Ishikawa (cell line): ENCODE data around the gene SPRN.

Experiments used
- CEBPB ChIP-seq: IDR thresholded peaks from 2 replicates; pipeline ENCODE4 v1.6.1; 2012
- CREB1 ChIP-seq: IDR thresholded peaks from 2 replicates; pipeline ENCODE4 v1.6.1; 2012; ENCODE audit warnings: low read depth
- EGR1 ChIP-seq: IDR thresholded peaks from 2 replicates; pipeline ENCODE4 v1.6.1; 2012
- EP300 ChIP-seq: IDR thresholded peaks from 2 replicates; pipeline ENCODE4 v1.6.1; 2012; ENCODE audit warnings: borderline replicate concordance
- FOXM1 ChIP-seq: IDR thresholded peaks from 2 replicates; pipeline ENCODE4 v1.6.1; 2012; ENCODE audit warnings: low read depth, borderline replicate concordance
- NFIC ChIP-seq: IDR thresholded peaks from 2 replicates; pipeline ENCODE4 v1.6.1; 2012
- RAD21 ChIP-seq: IDR thresholded peaks from 2 replicates; pipeline ENCODE4 v1.6.1; 2012; ENCODE audit warnings: low read depth
- TAF1 ChIP-seq: IDR thresholded peaks from 2 replicates; pipeline ENCODE4 v1.6.1; 2012; ENCODE audit warnings: low read depth, mild to moderate bottlenecking
- TCF12 ChIP-seq: IDR thresholded peaks from 2 replicates; pipeline ENCODE4 v1.6.1; 2012; ENCODE audit warnings: low read depth
- TEAD4 ChIP-seq: IDR thresholded peaks from 2 replicates; pipeline ENCODE4 v1.6.1; 2012
- YY1 ChIP-seq: IDR thresholded peaks from 2 replicates; pipeline ENCODE4 v1.6.1; 2012; ENCODE audit warnings: low read depth
- ZBTB7A ChIP-seq: IDR thresholded peaks from 2 replicates; pipeline ENCODE4 v1.6.1; 2012; ENCODE audit warnings: low read depth
- TF ChIP-seq, protein P1 (sequence below): IDR thresholded peaks from 2 replicates; pipeline ENCODE4 v1.6.1; 2012
- TF ChIP-seq, protein P2 (sequence below): IDR thresholded peaks from 2 replicates; pipeline ENCODE4 v1.6.1; 2012; ENCODE audit warnings: low read depth, mild to moderate bottlenecking
- TF ChIP-seq, protein P3 (sequence below): IDR thresholded peaks from 2 replicates; pipeline ENCODE4 v1.6.1; 2012

SPRN gene

GRCh38 chr10:133379801-133380666 lies 44.4 kb downstream of the SPRN start:
- TF ChIP-seq TAF1 (no peak), ZBTB7A (0 out of 2 replicates have a peak, but pooled peaks have one; percentile 34), EP300 (no peak)

- TF ChIP-seq TAF1 (peak; percentile 50; the same call in 1 of the 2 replicates), YY1 (no peak)
- TF ChIP-seq, protein P1, sequence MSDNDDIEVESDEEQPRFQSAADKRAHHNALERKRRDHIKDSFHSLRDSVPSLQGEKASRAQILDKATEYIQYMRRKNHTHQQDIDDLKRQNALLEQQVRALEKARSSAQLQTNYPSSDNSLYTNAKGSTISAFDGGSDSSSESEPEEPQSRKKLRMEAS: no peak; the same call in 1 of the 2 replicates
Measured at GRCh38 chr10:133379152-133379800, 45.1 kb downstream of the SPRN start, which contains the start of gene PAOX. Gene PAOX, plus strand, starts transcription at chr10:133379262. Its CDS starts 55 bp downstream, at chr10:133379317.

DNA sequence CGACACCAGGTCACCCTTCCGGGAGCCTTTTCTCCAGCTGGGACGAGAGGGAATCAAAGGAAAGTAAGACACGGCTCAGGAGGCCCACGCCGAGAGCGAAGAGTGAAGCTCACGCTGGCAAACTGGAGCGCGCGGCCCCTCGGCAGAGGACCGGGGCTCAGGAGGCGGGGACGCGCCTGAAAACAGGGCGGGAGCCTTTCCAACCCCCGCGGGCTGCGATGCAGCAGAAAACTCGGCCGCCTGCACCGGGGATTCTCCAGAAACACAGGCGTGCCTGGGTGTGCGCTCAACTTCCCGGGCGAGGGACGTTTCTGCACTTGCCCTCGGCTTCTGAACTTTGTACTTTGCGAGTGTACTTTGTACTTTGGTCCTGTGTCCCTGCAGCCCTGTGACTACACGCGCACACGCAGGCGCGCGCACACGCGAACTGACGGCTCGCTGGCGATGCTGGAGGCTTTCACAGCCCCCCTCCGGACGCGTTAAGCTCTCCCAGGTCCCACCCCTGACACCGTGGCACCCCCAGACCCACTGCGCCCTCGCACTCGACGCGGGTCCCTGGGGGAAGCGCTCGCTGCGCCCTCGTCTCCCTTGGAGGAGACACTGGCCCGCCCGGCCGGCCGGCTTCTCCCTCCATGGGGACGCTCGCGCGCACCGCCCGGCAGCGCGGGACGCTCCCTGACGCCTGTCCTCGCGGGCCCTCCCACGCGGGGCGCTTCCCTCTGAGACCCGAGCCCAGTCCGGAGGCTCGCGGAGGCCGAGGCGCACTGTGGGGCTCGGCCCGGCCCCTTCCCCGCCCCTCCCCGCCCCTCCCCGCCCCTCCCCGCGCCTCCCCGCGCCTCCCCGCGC lies 46.0 kb downstream of the SPRN start:
- TF ChIP-seq ZBTB7A (peak; percentile 5; the same call in 1 of the 2 replicates), TEAD4 (no peak), CREB1 (no peak), NFIC (0 out of 2 replicates have a peak, but pooled peaks have one; percentile 4), EP300 (no peak), RAD21 (no peak), CEBPB (no peak), YY1 (no peak), EGR1 (no peak), TAF1 (peak; percentile 26; the same call in 1 of the 2 replicates), TCF12 (0 out of 2 replicates have a peak, but pooled peaks have one; percentile 4), FOXM1 (no peak)
- TF ChIP-seq, protein P2, sequence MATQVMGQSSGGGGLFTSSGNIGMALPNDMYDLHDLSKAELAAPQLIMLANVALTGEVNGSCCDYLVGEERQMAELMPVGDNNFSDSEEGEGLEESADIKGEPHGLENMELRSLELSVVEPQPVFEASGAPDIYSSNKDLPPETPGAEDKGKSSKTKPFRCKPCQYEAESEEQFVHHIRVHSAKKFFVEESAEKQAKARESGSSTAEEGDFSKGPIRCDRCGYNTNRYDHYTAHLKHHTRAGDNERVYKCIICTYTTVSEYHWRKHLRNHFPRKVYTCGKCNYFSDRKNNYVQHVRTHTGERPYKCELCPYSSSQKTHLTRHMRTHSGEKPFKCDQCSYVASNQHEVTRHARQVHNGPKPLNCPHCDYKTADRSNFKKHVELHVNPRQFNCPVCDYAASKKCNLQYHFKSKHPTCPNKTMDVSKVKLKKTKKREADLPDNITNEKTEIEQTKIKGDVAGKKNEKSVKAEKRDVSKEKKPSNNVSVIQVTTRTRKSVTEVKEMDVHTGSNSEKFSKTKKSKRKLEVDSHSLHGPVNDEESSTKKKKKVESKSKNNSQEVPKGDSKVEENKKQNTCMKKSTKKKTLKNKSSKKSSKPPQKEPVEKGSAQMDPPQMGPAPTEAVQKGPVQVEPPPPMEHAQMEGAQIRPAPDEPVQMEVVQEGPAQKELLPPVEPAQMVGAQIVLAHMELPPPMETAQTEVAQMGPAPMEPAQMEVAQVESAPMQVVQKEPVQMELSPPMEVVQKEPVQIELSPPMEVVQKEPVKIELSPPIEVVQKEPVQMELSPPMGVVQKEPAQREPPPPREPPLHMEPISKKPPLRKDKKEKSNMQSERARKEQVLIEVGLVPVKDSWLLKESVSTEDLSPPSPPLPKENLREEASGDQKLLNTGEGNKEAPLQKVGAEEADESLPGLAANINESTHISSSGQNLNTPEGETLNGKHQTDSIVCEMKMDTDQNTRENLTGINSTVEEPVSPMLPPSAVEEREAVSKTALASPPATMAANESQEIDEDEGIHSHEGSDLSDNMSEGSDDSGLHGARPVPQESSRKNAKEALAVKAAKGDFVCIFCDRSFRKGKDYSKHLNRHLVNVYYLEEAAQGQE: no peak
- TF ChIP-seq, protein P1: peak; percentile 53; the same call in 1 of the 2 replicates
- TF ChIP-seq, protein P3, sequence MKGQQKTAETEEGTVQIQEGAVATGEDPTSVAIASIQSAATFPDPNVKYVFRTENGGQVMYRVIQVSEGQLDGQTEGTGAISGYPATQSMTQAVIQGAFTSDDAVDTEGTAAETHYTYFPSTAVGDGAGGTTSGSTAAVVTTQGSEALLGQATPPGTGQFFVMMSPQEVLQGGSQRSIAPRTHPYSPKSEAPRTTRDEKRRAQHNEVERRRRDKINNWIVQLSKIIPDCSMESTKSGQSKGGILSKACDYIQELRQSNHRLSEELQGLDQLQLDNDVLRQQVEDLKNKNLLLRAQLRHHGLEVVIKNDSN: no peak

- 0 out of 2 replicates have a peak, but pooled peaks have one; percentile 39 for TF ChIP-seq TAF1
- no peak for TF ChIP-seq TCF12
Measured at GRCh38 chr10:133377818-133378250, 46.6 kb downstream of the SPRN start.

DNA sequence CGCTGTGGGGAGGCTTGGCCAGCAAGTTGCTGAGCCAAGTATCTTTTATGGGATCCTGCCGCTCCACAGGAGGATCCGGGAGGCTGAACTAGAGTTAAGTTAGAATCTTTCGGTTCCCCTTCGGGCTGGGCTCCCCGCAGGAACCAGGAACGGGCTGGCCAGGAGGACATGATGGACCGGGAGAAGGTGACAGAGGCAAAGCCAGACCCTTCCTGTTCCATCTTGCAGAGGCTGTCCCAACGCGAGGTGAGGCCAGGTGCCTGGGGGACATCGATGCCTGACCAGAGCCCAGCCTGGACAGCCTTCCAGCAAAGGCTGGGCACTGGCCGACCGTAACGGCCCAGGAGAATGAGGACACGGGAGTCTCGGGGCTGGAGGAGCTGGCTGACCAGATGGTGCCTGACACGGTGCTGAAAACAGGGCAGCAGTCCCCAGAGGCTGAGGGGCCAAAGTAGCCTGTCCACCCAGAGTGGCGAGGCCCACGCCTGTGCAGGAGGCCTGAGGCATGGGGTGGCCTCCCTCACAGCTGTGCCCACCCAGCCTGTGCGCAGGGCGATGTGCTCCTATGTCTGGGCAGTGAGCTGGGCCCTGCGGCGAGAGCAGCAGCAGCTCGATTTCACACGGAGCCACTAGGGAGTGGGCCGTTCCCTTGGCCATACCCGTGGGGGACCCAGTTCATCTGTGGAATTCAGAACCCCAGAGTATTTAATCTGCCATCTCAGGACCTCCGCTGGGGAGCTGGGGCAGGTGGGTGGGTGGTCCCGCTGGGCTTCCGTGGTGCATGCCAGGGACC lies 47.2 kb downstream of the SPRN start:
- no peak for TF ChIP-seq EGR1
- TF ChIP-seq, protein P2: no peak
- TF ChIP-seq, protein P3: no peak
- no peak for TF ChIP-seq CEBPB
- TF ChIP-seq FOXM1: no peak
- no peak for TF ChIP-seq NFIC
